H1 (cell line): ENCODE measurements around the gene TSR3. TPM values are rescaled to one million over a fixed set of nuclear protein-coding genes. Genes with fewer than 3 reads are reported as not detected.

Experiments
- CREB1 ChIP-seq: IDR thresholded peaks from 2 replicates; pipeline ENCODE4 v1.6.1; 2012; ENCODE audit warnings: inconsistent platforms
- SP1 ChIP-seq: IDR thresholded peaks from 2 replicates; pipeline ENCODE4 v1.6.1; 2011; ENCODE audit warnings: low read depth, low read length
- YY1 ChIP-seq: IDR thresholded peaks from 2 replicates; pipeline ENCODE4 v1.6.1; 2011; ENCODE audit warnings: low read depth, mild to moderate bottlenecking, low read length
- ZNF274 ChIP-seq: IDR thresholded peaks from 2 replicates; pipeline ENCODE4 v1.7.0; 2012; ENCODE audit warnings: low read length, borderline replicate concordance; ENCODE audit errors: extremely low read depth
- polyA plus RNA-seq, 7 experiments: library from polyadenylated mRNA; depleted of rRNA in 3 of 7; stranded (reverse) in 5 of 7; unstranded in 2 of 7; fragments of >200 nt in 5 of 7; fragments of 200-250 nt in 2 of 7; gene quantifications; 1 replicate in 5 of 7; 2 replicates in 1 of 7; 4 replicates in 1 of 7; pipeline versions ENCODE4 v1.2.1 to v1.2.3, GENCODE V29; 2011 to 2013; ENCODE audit warnings: missing spikeins in 2 of 7, mixed read lengths in 2 of 7
- total RNA-seq: library from RNA; stranded (reverse); fragmentation: NEBNext Ultra II Directional; extraction: Animal tissue kit (Norgen Biotek cat#: 25700); gene quantifications from 2 replicates; pipeline ENCODE4 v1.2.1, GENCODE V29; 2021

TSR3 gene
- total and polyA plus RNA-seq, 2 of the 8 experiments (the other 6 are each of a cell fraction or from before 2014, with no cell fraction given): 43.1 to 52.3 TPM

- TF ChIP-seq CREB1 (no peak), YY1 (no peak), ZNF274 (no peak), SP1 (no peak)
- TF ChIP-seq, all 59 proteins: peak for 0
These were observed 16.3 kb downstream of the TSR3 start (continued) for GRCh38 chr16:1335211-1335971.
